Ascending aorta (tissue), 2 donors: Measurements from ENCODE around the gene DMC1. TPM values are rescaled to one million over a fixed set of nuclear protein-coding genes. Genes with fewer than 3 reads are reported as not detected.

Source experiments
- DNase-seq, 2 donors: peaks; one replicate each; pipeline ENCODE4 v3.0.0-alpha.2; 2019; ENCODE audit warnings: low spot score in 2 of 2
- H3K27ac ChIP-seq, 2 donors: fragments of 200-600 bp; sonication (generic); one replicate each; pipeline ENCODE4 v1.5.1; 2016 to 2017; ENCODE audit warnings: mild to moderate bottlenecking in 1 of 2
- H3K27me3 ChIP-seq: fragments of 200-600 bp; sonication (generic); one replicate; pipeline ENCODE4 v1.5.1; 2017
- H3K36me3 ChIP-seq, 2 donors: fragments of 200-600 bp; sonication (generic); one replicate each; pipeline ENCODE4 v1.5.1; 2016
- H3K4me1 ChIP-seq, 2 donors: fragments of 200-600 bp; sonication (generic); one replicate each; pipeline ENCODE4 v1.5.1; 2016 to 2017; ENCODE audit warnings: mild to moderate bottlenecking in 1 of 2
- H3K4me3 ChIP-seq, 2 donors: fragments of 200-600 bp; sonication (generic); one replicate each; pipeline ENCODE4 v1.5.1; 2016 to 2017; ENCODE audit warnings: mild to moderate bottlenecking in 1 of 2
- H3K9me3 ChIP-seq, 2 donors: fragments of 200-600 bp; sonication (generic); one replicate each; pipeline ENCODE4 v1.5.1; 2016
- CTCF ChIP-seq, 3 experiments: fragments of 200-600 bp in 2 of 3; fragments of 450-650 bp in 1 of 3; sonication (generic) in 2 of 3; IDR thresholded peaks; one replicate each; pipeline ENCODE4 v1.5.1; 2016 to 2019; ENCODE audit warnings: antibody characterized with exemption in 3 of 3, mild to moderate bottlenecking in 1 of 3, moderate library complexity in 1 of 3
- intact Hi-C: fragments of 100-400 bp; cut with DNase I; formaldehyde crosslinking; loops from one replicate; pipeline ENCODE4 v1.15.1; 2023
- total RNA-seq: library from RNA; depleted of rRNA; stranded (reverse); fragments of >200 nt; gene quantifications from one replicate; pipeline ENCODE4 v1.1.0, GENCODE V29; 2016

DMC1 gene
- total RNA-seq, 1 donor from 2014 or later, result not detected

GRCh38 chr22:38564669-38565068 is 5.3 kb downstream of the DMC1 start:
- Histone ChIP-seq H3K36me3 (no peaks in the 10 kb centered on the region), H3K27ac (peak overlapping the region; percentile 32 to 51), H3K27me3 (no peaks in the 10 kb centered on the region), H3K9me3 (no peaks in the 10 kb centered on the region), H3K4me1 (peaks cover 0 to 21% of the 10 kb centered on the region in 2 donors), H3K4me3 (no peak overlapping the region)
- intact Hi-C loops, result no loop called here
- DNase-seq, result peak in 1 of 2 donors; percentile 68
- TF ChIP-seq CTCF (IDR thresholded peaks at IDR 0.05), result no peak

DNA sequence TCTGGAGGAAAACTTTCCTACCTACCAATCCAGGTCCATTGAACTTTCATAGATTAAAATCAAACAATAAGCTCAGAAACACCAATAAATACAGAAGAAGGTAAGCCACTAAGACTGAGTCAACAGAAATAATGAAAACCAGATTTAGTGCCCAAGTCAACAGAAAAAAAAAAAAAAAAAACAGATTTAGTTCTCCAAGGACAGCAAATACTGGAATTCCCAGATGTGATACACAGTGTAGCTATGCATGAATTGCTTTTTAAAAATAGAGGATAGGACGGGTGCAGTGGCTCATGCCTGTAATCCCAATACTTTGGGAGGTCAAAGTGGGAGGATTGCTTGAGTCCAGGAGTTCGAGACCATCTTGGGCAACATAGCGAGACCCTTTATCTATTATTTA is 15.7 kb downstream of the DMC1 start:
- Histone ChIP-seq H3K27me3 (no peaks in the 10 kb centered on the region), H3K27ac (peak overlapping the region in 1 of 2 donors; percentile 17), H3K4me3 (no peak overlapping the region), H3K4me1 (no peaks in the 10 kb centered on the region), H3K36me3 (no peaks in the 10 kb centered on the region), H3K9me3 (no peaks in the 10 kb centered on the region)
- no peak for TF ChIP-seq CTCF (IDR thresholded peaks at IDR 0.05)
- DNase-seq, result no peak
- intact Hi-C loops, result no loop called here

DNA sequence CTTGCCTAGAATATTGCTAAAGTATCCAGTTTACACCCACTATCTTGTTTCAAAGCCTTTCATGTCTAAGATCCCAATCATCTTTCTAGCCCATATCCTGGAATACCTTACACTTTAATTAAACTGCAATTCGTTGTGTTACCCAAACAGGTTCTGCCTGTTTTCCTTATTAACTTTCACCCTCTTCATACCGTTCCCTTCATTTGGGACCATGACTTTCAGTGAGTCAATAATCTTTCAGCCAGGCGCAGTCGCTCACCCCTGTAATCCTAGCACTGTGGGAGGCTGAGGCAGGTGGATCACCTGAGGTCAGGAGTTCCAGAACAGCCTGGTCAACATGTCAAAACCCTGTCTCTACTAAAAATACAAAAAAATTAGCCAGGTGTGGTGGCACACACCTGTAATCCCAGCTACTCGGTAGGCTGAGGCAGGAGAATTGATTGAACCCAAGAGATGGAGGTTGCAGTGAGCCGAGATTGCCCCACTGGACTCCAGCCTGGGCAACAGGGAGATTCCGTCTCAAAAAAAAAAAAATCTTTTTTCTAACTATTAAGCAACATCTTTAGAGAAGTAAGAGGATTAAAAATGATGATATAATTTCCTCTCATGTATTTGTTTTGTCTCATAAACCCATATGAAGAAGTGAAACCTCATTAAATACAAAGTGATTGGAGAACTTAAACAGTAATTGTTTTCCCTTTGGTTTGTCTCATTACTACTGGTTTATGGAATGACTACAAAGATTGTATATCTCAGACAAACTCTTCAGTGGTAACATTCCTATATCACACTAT is 20.7 kb downstream of the DMC1 start:
- no peaks in the 10 kb centered on the region for H3K9me3 ChIP-seq
- H3K4me3 ChIP-seq, result no peak overlapping the region
- intact Hi-C loops, result no loop called here
- DNase-seq, result no peak
- H3K27me3 ChIP-seq, result no peaks in the 10 kb centered on the region
- H3K4me1 ChIP-seq, result no peaks in the 10 kb centered on the region
- no peak for TF ChIP-seq CTCF (IDR thresholded peaks at IDR 0.05)
- H3K36me3 ChIP-seq, result no peaks in the 10 kb centered on the region
- no peak overlapping the region for H3K27ac ChIP-seq

- Histone ChIP-seq H3K27ac (no peak overlapping the region), H3K27me3 (no peaks in the 10 kb centered on the region), H3K4me1 (no peaks in the 10 kb centered on the region), H3K9me3 (no peaks in the 10 kb centered on the region), H3K4me3 (no peak overlapping the region), H3K36me3 (no peaks in the 10 kb centered on the region)
- no peak for TF ChIP-seq CTCF (IDR thresholded peaks at IDR 0.05)
- DNase-seq, result no peak
- intact Hi-C loops, result no loop called here
Measured at GRCh38 chr22:38540701-38541100, 29.3 kb downstream of the DMC1 start.

DNA sequence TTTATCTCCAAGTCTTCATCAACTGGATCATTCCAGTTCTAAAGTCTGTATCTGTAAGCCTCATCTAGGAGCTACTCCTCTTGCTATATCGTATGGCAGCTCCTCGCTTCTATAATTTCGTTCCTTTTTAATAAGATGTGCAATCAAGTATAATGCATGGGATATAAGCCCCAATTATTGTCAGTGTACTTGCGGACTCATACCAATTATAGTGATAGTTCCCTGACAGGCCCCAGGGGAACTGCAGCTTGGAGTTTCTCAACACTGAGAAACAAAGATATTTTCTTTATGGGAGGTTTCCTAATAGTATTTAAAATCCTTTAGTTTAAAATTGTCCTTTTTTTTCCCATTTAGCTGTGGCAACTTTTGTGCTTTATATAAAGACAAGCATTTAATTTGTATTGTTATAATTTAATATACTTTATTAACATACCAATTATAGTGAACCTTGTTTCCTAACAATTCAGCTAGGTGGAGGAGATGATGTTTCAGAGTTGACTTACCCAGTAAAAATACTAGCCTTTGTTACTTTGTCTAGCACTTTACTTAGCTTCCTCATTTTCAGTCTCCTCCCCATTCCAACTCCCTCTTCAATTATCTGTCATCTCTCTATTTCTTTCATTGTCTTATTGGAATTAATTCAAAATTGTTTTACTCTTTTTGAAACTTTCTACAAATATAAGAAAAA is 38.6 kb downstream of the DMC1 start:
- Histone ChIP-seq H3K27ac (peak overlapping the region in 1 of 2 donors; percentile 49), H3K36me3 (no peaks in the 10 kb centered on the region), H3K9me3 (no peaks in the 10 kb centered on the region), H3K4me1 (no peaks in the 10 kb centered on the region), H3K4me3 (no peak overlapping the region), H3K27me3 (no peaks in the 10 kb centered on the region)
- TF ChIP-seq CTCF (IDR thresholded peaks at IDR 0.05), result no peak
- no peak for DNase-seq
- intact Hi-C loops, result no loop called here
